Fibroblast of the conjunctiva (primary cell): ENCODE data around the gene DOK1.

ENCODE experiments used
- DNase-seq: peaks from one replicate; pipeline ENCODE4 v3.0.0-alpha.2; 2010; ENCODE audit warnings: low read depth

DOK1 gene

GRCh38 chr2:74603282-74604000, 48.9 kb downstream of the DOK1 start:
- no peak for DNase-seq

DNA sequence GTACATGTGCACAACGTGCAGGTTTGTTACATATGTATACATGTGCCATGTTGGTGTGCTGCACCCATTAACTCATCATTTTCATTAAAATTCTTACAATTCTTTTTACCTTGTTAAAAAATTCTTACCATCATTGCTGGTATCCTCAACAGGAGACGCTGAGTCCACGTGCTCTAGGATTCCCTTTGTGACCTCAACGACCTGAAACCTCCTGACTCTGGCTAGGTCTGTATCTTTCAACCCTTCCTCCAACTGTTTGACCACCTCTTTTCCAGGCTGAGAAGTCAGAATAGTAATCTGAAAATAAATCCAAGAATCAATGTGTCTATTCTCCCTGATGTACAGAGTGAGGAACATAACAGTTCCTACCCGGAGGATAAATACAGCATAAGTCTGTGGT, 52.4 kb downstream of the DOK1 start:
- DNase-seq = no peak
